Nephron progenitor cell (in vitro differentiated cells): ENCODE results near the gene FCRL5.
"Not testable (repeated sequence)": the region's sequence is repeated elsewhere in the genome, so short reads cannot be mapped to it uniquely, and the experiment has no call there.

Experiments used
- DNase-seq: peaks from one replicate; pipeline ENCODE4 v3.0.0; 2021
- H3K27ac Mint-ChIP-seq: 2 replicates; pipeline ENCODE4 v1.8.0; 2021; ENCODE audit warnings: mild to moderate bottlenecking, moderate library complexity, mixed read lengths
- H3K27me3 Mint-ChIP-seq: 2 replicates; pipeline ENCODE4 v1.8.0; 2021; ENCODE audit warnings: mild to moderate bottlenecking, low read depth, mixed read lengths; ENCODE audit not compliant: poor library complexity
- H3K36me3 Mint-ChIP-seq: 2 replicates; pipeline ENCODE4 v1.8.0; 2021; ENCODE audit warnings: low read depth, mixed read lengths
- H3K4me1 Mint-ChIP-seq: 2 replicates; pipeline ENCODE4 v1.8.0; 2021; ENCODE audit warnings: mixed read lengths
- H3K4me3 Mint-ChIP-seq: 2 replicates; pipeline ENCODE4 v1.8.0; 2021; ENCODE audit warnings: mild to moderate bottlenecking, moderate library complexity, mixed read lengths
- H3K9me3 Mint-ChIP-seq: 2 replicates; pipeline ENCODE4 v1.8.0; 2021; ENCODE audit warnings: mild to moderate bottlenecking, moderate library complexity, mixed read lengths
- CTCF ChIP-seq: fragments of 200-600 bp; sonication (generic); IDR thresholded peaks from 2 replicates; pipeline ENCODE4 v1.5.0; 2021; ENCODE audit warnings: antibody characterized with exemption

The FCRL5 gene

GRCh38 chr1:157490467-157491165, 61.7 kb downstream of the FCRL5 start:
- no peaks in the 10 kb centered on the region for H3K27me3 Mint-ChIP-seq
- no peaks in the 10 kb centered on the region for H3K36me3 Mint-ChIP-seq
- H3K4me3 Mint-ChIP-seq: no peak overlapping the region
- no peaks in the 10 kb centered on the region for H3K4me1 Mint-ChIP-seq
- TF ChIP-seq CTCF: peak; percentile 69
- peak; percentile 89 for DNase-seq
- no peaks in the 10 kb centered on the region for H3K9me3 Mint-ChIP-seq
- no peak overlapping the region for H3K27ac Mint-ChIP-seq

- H3K9me3 Mint-ChIP-seq: no peaks in the 10 kb centered on the region
- H3K4me1 Mint-ChIP-seq: no peaks in the 10 kb centered on the region
- no peak for TF ChIP-seq CTCF
- H3K36me3 Mint-ChIP-seq: no peaks in the 10 kb centered on the region
- no peak for DNase-seq
- no peak overlapping the region for H3K4me3 Mint-ChIP-seq
- H3K27ac Mint-ChIP-seq: no peak overlapping the region
- no peaks in the 10 kb centered on the region for H3K27me3 Mint-ChIP-seq
These were observed 64.2 kb downstream of the FCRL5 start for GRCh38 chr1:157488156-157488555.

- DNase-seq: no peak
- no peak for TF ChIP-seq CTCF
- Mint-ChIP-seq H3K27me3 (peaks cover 2% of the 10 kb centered on the region), H3K36me3 (no peaks in the 10 kb centered on the region), H3K27ac (no peak overlapping the region), H3K9me3 (no peaks in the 10 kb centered on the region), H3K4me1 (no peaks in the 10 kb centered on the region), H3K4me3 (no peak overlapping the region)
These were observed 64.8 kb downstream of the FCRL5 start for GRCh38 chr1:157487504-157487903.

GRCh38 chr1:157487096-157487495, 65.2 kb downstream of the FCRL5 start:
- no peaks in the 10 kb centered on the region for H3K36me3 Mint-ChIP-seq
- no peak for TF ChIP-seq CTCF
- H3K4me3 Mint-ChIP-seq: no peak overlapping the region
- DNase-seq: no peak
- H3K9me3 Mint-ChIP-seq: no peaks in the 10 kb centered on the region
- H3K27ac Mint-ChIP-seq: no peak overlapping the region
- H3K27me3 Mint-ChIP-seq: peaks cover 4% of the 10 kb centered on the region
- H3K4me1 Mint-ChIP-seq: no peaks in the 10 kb centered on the region

GRCh38 chr1:157486400-157486799, 65.9 kb downstream of the FCRL5 start:
- not testable (repeated sequence) for H3K27ac Mint-ChIP-seq, DNase-seq, H3K36me3 Mint-ChIP-seq, H3K4me3 Mint-ChIP-seq, H3K4me1 Mint-ChIP-seq, H3K27me3 Mint-ChIP-seq, H3K9me3 Mint-ChIP-seq

GRCh38 chr1:157485793-157486192, 66.5 kb downstream of the FCRL5 start:
- Mint-ChIP-seq H3K36me3 (no peaks in the 10 kb centered on the region), H3K27ac (no peak overlapping the region), H3K9me3 (no peaks in the 10 kb centered on the region), H3K27me3 (peaks cover 4% of the 10 kb centered on the region), H3K4me1 (no peaks in the 10 kb centered on the region), H3K4me3 (no peak overlapping the region)
- DNase-seq: no peak
- TF ChIP-seq CTCF: no peak
